SU-DHL-6 (cell line): ENCODE measurements around the gene SPTAN1.

Experiments
- H2AFZ ChIP-seq: fragments of 200-600 bp; sonication (generic); 2 replicates; pipeline ENCODE4 v1.6.1; 2014; ENCODE audit warnings: low read depth, mild to moderate bottlenecking, moderate library complexity, mixed read lengths, antibody characterized with exemption, low read length; ENCODE audit not compliant: severe bottlenecking
- H3F3A ChIP-seq: fragments of 200-600 bp; shearing (Covaris generic); 2 replicates; pipeline ENCODE4 v1.6.0; 2016; ENCODE audit warnings: antibody characterized with exemption, mild to moderate bottlenecking; ENCODE audit not compliant: insufficient read depth
- H3K27ac ChIP-seq: fragments of 200-600 bp; sonication (generic); 2 replicates; pipeline ENCODE4 v1.5.1; 2016; ENCODE audit warnings: low read depth, mild to moderate bottlenecking, low read length, moderate library complexity, mixed read lengths
- H3K27me3 ChIP-seq: fragments of 200-600 bp; sonication (generic), shearing (Covaris generic); 2 replicates; pipeline ENCODE4 v1.6.0; 2014; ENCODE audit warnings: mild to moderate bottlenecking, low read length
- H3K36me3 ChIP-seq: fragments of 200-600 bp; sonication (generic); 2 replicates; pipeline ENCODE4 v1.6.1; 2014; ENCODE audit warnings: mild to moderate bottlenecking, low read length, mixed read lengths
- H3K4me2 ChIP-seq: fragments of 300-600, 200-600 bp; shearing (Covaris generic), sonication (generic); 2 replicates; pipeline ENCODE4 v1.6.0; 2014; ENCODE audit warnings: low read length, low read depth, mild to moderate bottlenecking; ENCODE audit not compliant: poor library complexity, severe bottlenecking
- H3K4me3 ChIP-seq: fragments of 200-600 bp; sonication (generic); 2 replicates; pipeline ENCODE4 v1.5.1; 2014; ENCODE audit warnings: antibody characterized with exemption, low read length, mild to moderate bottlenecking, mixed read lengths; ENCODE audit not compliant: insufficient read depth, poor library complexity, severe bottlenecking
- H3K79me2 ChIP-seq: fragments of 200-600 bp; sonication (generic); 2 replicates; pipeline ENCODE4 v1.6.1; 2014; ENCODE audit warnings: mild to moderate bottlenecking, low read length, moderate library complexity; ENCODE audit not compliant: insufficient read depth
- H3K9ac ChIP-seq: fragments of 200-600 bp; sonication (generic); 2 replicates; pipeline ENCODE4 v1.7.0; 2014; ENCODE audit warnings: mild to moderate bottlenecking, low read length
- H3K9me2 ChIP-seq: fragments of 200-600 bp; sonication (generic); replicated peaks from 2 replicates; pipeline ENCODE4 v1.6.1; 2014; ENCODE audit warnings: low read length; ENCODE audit not compliant: insufficient read depth
- H3K9me3 ChIP-seq: fragments of 200-600 bp; sonication (generic); 2 replicates; pipeline ENCODE4 v1.6.1; 2014; ENCODE audit warnings: low read length, mixed read lengths; ENCODE audit not compliant: insufficient read depth
- H4K20me1 ChIP-seq: fragments of 200-600 bp; sonication (generic); 2 replicates; pipeline ENCODE4 v1.6.1; 2014; ENCODE audit warnings: low read depth, mild to moderate bottlenecking, antibody characterized with exemption, low read length, moderate library complexity, mixed read lengths
- CTCF ChIP-seq: fragments of 200-600 bp; sonication (generic); IDR thresholded peaks from one replicate; pipeline ENCODE4 v1.5.1; 2017; ENCODE audit warnings: antibody characterized with exemption, mild to moderate bottlenecking, low read length, moderate library complexity; ENCODE audit not compliant: insufficient read depth, poor library complexity, severe bottlenecking
- EZH2phosphoT487 ChIP-seq: fragments of 200-600 bp; sonication (generic), shearing (Covaris generic); conservative IDR thresholded peaks from 2 replicates; pipeline ENCODE4 v1.6.1; 2018; ENCODE audit warnings: mild to moderate bottlenecking, antibody characterized with exemption, low read length, moderate library complexity, mixed read lengths

SPTAN1 gene

GRCh38 chr9:128587453-128587852 lies 35.1 kb downstream of the SPTAN1 start:
- Histone ChIP-seq H3K27me3 (no peaks in the 10 kb centered on the region), H3K9me3 (no peaks in the 10 kb centered on the region), H3K9me2 (no peaks in the 10 kb centered on the region), H3K9ac (no peak overlapping the region), H2AFZ (no peak overlapping the region), H3K27ac (no peak overlapping the region), H3K4me2 (no peak overlapping the region), H3K79me2 (no peaks in the 10 kb centered on the region), H4K20me1 (no peaks in the 10 kb centered on the region), H3K36me3 (peaks cover 38% of the 10 kb centered on the region; the same call in 1 of the 2 replicates), H3K4me3 (no peak overlapping the region), H3F3A (no peaks in the 10 kb centered on the region)
- TF ChIP-seq CTCF: no peak

GRCh38 chr9:128588581-128589233 lies 36.3 kb downstream of the SPTAN1 start:
- H3F3A ChIP-seq: no peaks in the 10 kb centered on the region
- H3K9me2 ChIP-seq: no peaks in the 10 kb centered on the region
- no peak overlapping the region for H3K4me3 ChIP-seq
- H3K36me3 ChIP-seq: peaks cover 26% of the 10 kb centered on the region; the same call in 1 of the 2 replicates
- no peak overlapping the region for H3K9ac ChIP-seq
- no peaks in the 10 kb centered on the region for H3K27me3 ChIP-seq
- H3K9me3 ChIP-seq: no peaks in the 10 kb centered on the region
- no peaks in the 10 kb centered on the region for H3K79me2 ChIP-seq
- H4K20me1 ChIP-seq: no peaks in the 10 kb centered on the region
- H3K27ac ChIP-seq: no peak overlapping the region
- H2AFZ ChIP-seq: no peak overlapping the region
- no peak overlapping the region for H3K4me2 ChIP-seq
- TF ChIP-seq CTCF (no peak), EZH2phosphoT487 (no peak)

- no peaks in the 10 kb centered on the region for H3K79me2 ChIP-seq
- no peak overlapping the region for H3K4me3 ChIP-seq
- no peak overlapping the region for H3K9ac ChIP-seq
- H3K9me2 ChIP-seq: no peaks in the 10 kb centered on the region
- H2AFZ ChIP-seq: no peak overlapping the region
- peaks cover 17% of the 10 kb centered on the region; the same call in 1 of the 2 replicates for H3K36me3 ChIP-seq
- TF ChIP-seq CTCF (no peak), EZH2phosphoT487 (no peak)
- no peaks in the 10 kb centered on the region for H4K20me1 ChIP-seq
- no peaks in the 10 kb centered on the region for H3K9me3 ChIP-seq
- no peak overlapping the region for H3K4me2 ChIP-seq
- no peaks in the 10 kb centered on the region for H3F3A ChIP-seq
- H3K27me3 ChIP-seq: no peaks in the 10 kb centered on the region
- H3K27ac ChIP-seq: no peak overlapping the region
Observed at GRCh38 chr9:128593039-128593438, 40.7 kb downstream of the SPTAN1 start.
